IMR-90 (cell line): ENCODE results near the gene RBMS3. TPM values are rescaled to one million over a fixed set of nuclear protein-coding genes. Genes with fewer than 3 reads are reported as not detected.

Source experiments
- ATAC-seq: fragments of 200-7000 bp; cut with Tn5 transposase; 2 replicates; pipeline ENCODE4 v1.9.1; 2020; ENCODE audit warnings: low read depth, mild to moderate bottlenecking, moderate library complexity
- BruUV-seq: library from RNA; stranded (reverse); fragments of 400-500 nt; replicated peaks from 2 replicates; lab custom pipeline; 2021; lab: Mats Ljungman, UMichigan
- CTCF ChIA-PET: fragments of 300-600 bp; formaldehyde crosslinking; extraction: SDS; loops from one replicate; lab custom pipeline; 2021; ENCODE audit warnings: antibody characterized with exemption; lab: Yijun Ruan, JAX
- POLR2A ChIA-PET: fragments of 300-600 bp; sonication (Branson Sonifier 250); formaldehyde crosslinking; loops from one replicate; lab custom pipeline; 2022; ENCODE audit warnings: antibody characterized with exemption; ENCODE audit not compliant: unreplicated experiment; lab: Charles Lee
- DNase-seq: peaks from one replicate; pipeline ENCODE4 v3.0.0; 2013
- H2AFZ ChIP-seq: replicated peaks from 2 replicates; pipeline ENCODE3; 2013; ENCODE audit warnings: low read length, mild to moderate bottlenecking; ENCODE audit not compliant: poor library complexity
- H2AK5ac ChIP-seq: 2 replicates; pipeline ENCODE4 v1.6.1; 2013; ENCODE audit warnings: low read depth, low read length, inconsistent platforms
- H2AK9ac ChIP-seq: replicated peaks from 2 replicates; pipeline ENCODE3; 2013; ENCODE audit warnings: mild to moderate bottlenecking, low read depth, low read length, moderate library complexity; ENCODE audit not compliant: poor library complexity
- H2BK120ac ChIP-seq: 2 replicates; pipeline ENCODE4 v1.6.1; 2013; ENCODE audit warnings: low read depth, low read length, inconsistent platforms
- H2BK15ac ChIP-seq: 3 replicates; pipeline ENCODE4 v1.6.1; 2013; ENCODE audit warnings: low read depth, low read length, inconsistent platforms
- H2BK20ac ChIP-seq: 2 replicates; pipeline ENCODE4 v1.6.1; 2013; ENCODE audit warnings: low read depth, mild to moderate bottlenecking, inconsistent platforms, low read length, moderate library complexity
- H2BK5ac ChIP-seq: 2 replicates; pipeline ENCODE4 v1.6.1; 2013; ENCODE audit warnings: mild to moderate bottlenecking, low read depth, low read length, inconsistent platforms; ENCODE audit not compliant: poor library complexity, severe bottlenecking
- H3K14ac ChIP-seq: replicated peaks from 2 replicates; pipeline ENCODE4 v1.6.1; 2013; ENCODE audit warnings: low read depth, low read length, inconsistent platforms
- H3K18ac ChIP-seq: 2 replicates; pipeline ENCODE4 v1.6.1; 2013; ENCODE audit warnings: low read depth, low read length, control low read depth
- H3K23ac ChIP-seq: 2 replicates; pipeline ENCODE4 v1.6.1; 2013; ENCODE audit warnings: low read depth, low read length, inconsistent platforms
- H3K27ac ChIP-seq: 2 replicates; pipeline ENCODE4 v1.5.1; 2013; ENCODE audit warnings: mild to moderate bottlenecking, control low read depth, low read length; ENCODE audit not compliant: insufficient read depth
- H3K27me3 ChIP-seq: 2 replicates; pipeline ENCODE4 v1.6.1; 2013; ENCODE audit warnings: low read length; ENCODE audit not compliant: control insufficient read depth, insufficient read depth
- H3K36me3 ChIP-seq: 2 replicates; pipeline ENCODE4 v1.6.1; 2013; ENCODE audit warnings: low read length, mixed read lengths; ENCODE audit not compliant: control insufficient read depth, insufficient read depth
- H3K4ac ChIP-seq: 2 replicates; pipeline ENCODE4 v1.6.1; 2013; ENCODE audit warnings: low read depth, low read length, inconsistent platforms
- H3K4me1 ChIP-seq: 2 replicates; pipeline ENCODE4 v1.6.1; 2013; ENCODE audit warnings: low read length, mixed read lengths; ENCODE audit not compliant: control insufficient read depth, insufficient read depth
- H3K4me2 ChIP-seq: 2 replicates; pipeline ENCODE4 v1.6.1; 2013; ENCODE audit warnings: low read depth, mild to moderate bottlenecking, control low read depth, low read length, moderate library complexity
- H3K4me3 ChIP-seq: 2 replicates; pipeline ENCODE4 v1.5.1; 2013; ENCODE audit warnings: low read depth, mild to moderate bottlenecking, control low read depth, low read length, moderate library complexity; ENCODE audit not compliant: insufficient read depth
- H3K56ac ChIP-seq: 2 replicates; pipeline ENCODE4 v1.6.1; 2013; ENCODE audit warnings: low read length, inconsistent platforms; ENCODE audit not compliant: insufficient read depth; ENCODE audit errors: extremely low read depth
- H3K79me1 ChIP-seq, 2 experiments: 2 replicates each; pipeline ENCODE4 v1.6.1; 2013; ENCODE audit warnings: low read length in 2 of 2, inconsistent platforms in 1 of 2, low read depth in 1 of 2
- H3K9ac ChIP-seq: 2 replicates; pipeline ENCODE4 v1.6.1; 2013; ENCODE audit warnings: low read depth, low read length, control low read depth
- H3K9me1 ChIP-seq: 2 replicates; pipeline ENCODE4 v1.6.1; 2013; ENCODE audit warnings: low read length, inconsistent platforms; ENCODE audit not compliant: insufficient read depth
- H3K9me3 ChIP-seq: 2 replicates; pipeline ENCODE4 v1.6.1; 2013; ENCODE audit warnings: low read length; ENCODE audit not compliant: control insufficient read depth, insufficient read depth
- H4K20me1 ChIP-seq: 2 replicates; pipeline ENCODE4 v1.6.1; 2013; ENCODE audit warnings: low read length, inconsistent platforms; ENCODE audit not compliant: insufficient read depth
- H4K5ac ChIP-seq: 2 replicates; pipeline ENCODE4 v1.6.1; 2013; ENCODE audit warnings: mild to moderate bottlenecking, low read depth, low read length, control low read depth
- H4K8ac ChIP-seq, 2 experiments: 2 replicates each; pipeline ENCODE4 v1.6.1; 2013; ENCODE audit warnings: low read depth in 2 of 2, low read length in 2 of 2, control low read depth in 1 of 2, inconsistent platforms in 1 of 2
- H4K91ac ChIP-seq: 2 replicates; pipeline ENCODE4 v1.6.1; 2013; ENCODE audit warnings: low read depth, low read length, inconsistent platforms; ENCODE audit not compliant: insufficient read depth
- BHLHE40 ChIP-seq: fragments of 150-350 bp; IDR thresholded peaks from 2 replicates; pipeline ENCODE4 v1.6.1; 2016; ENCODE audit warnings: mild to moderate bottlenecking, low read depth, low read length
- FOS ChIP-seq: fragments of 150-350 bp; IDR thresholded peaks from 2 replicates; pipeline ENCODE4 v1.6.1; 2016; ENCODE audit warnings: low read depth, low read length
- NFE2L2 ChIP-seq: fragments of 150-350 bp; IDR thresholded peaks from 2 replicates; pipeline ENCODE4 v1.6.1; 2016; ENCODE audit warnings: low read depth, mild to moderate bottlenecking, low read length
- POLR2A ChIP-seq: IDR thresholded peaks from 2 replicates; pipeline ENCODE4 v1.6.1; 2012; ENCODE audit warnings: mild to moderate bottlenecking, low read depth, low read length
- RFX5 ChIP-seq: IDR thresholded peaks from 2 replicates; pipeline ENCODE4 v1.8.0; 2012; ENCODE audit warnings: low read depth, mild to moderate bottlenecking, low read length, moderate library complexity
- WGBS, 2 experiments: methylation state at CpG; one replicate each; pipeline versions ENCODE4 v1.1.5 to v1.1.7; 2013; ENCODE audit warnings: missing lambda C conversion rate in 2 of 2; ENCODE audit not compliant: insufficient read length in 1 of 2; ENCODE audit errors: extremely low coverage in 2 of 2; 5-methylcytosine and 5-hydroxymethylcytosine counted together
- dilution Hi-C: fragments of 300-500 bp; cut with HindIII; formaldehyde crosslinking; loops from one replicate; pipeline ENCODE4 v1.14.3; 2018; ENCODE audit warnings: low sequenced_read_pairs; ENCODE audit not compliant: unreplicated experiment
- in situ Hi-C: fragments of 300-500 bp; cut with MboI; formaldehyde crosslinking; loops from 3 replicates; pipeline ENCODE4 v1.14.3; 2019; ENCODE audit warnings: low sequenced_read_pairs, inconsistent platforms, mixed read lengths
- intact Hi-C: fragments of 100-400 bp; cut with micrococcal nuclease; formaldehyde crosslinking; loops from 2 replicates; pipeline ENCODE4 v1.10.0; 2022
- polyA plus RNA-seq, 3 experiments: library from polyadenylated mRNA; depleted of rRNA; stranded (reverse); fragments of >200 nt; gene quantifications; 2 replicates each; pipeline ENCODE4 v1.2.3, GENCODE V29; 2012; ENCODE audit warnings: low replicate concordance in 1 of 3
- total RNA-seq: library from RNA; depleted of rRNA; stranded (reverse); fragments of >200 nt; gene quantifications from 2 replicates; pipeline ENCODE4 v1.2.3, GENCODE V29; 2012

Gene RBMS3
- total and polyA plus RNA-seq, 2 of the 4 experiments (the other 2 are of a cell fraction) = 15.2 to 127 TPM

DNA sequence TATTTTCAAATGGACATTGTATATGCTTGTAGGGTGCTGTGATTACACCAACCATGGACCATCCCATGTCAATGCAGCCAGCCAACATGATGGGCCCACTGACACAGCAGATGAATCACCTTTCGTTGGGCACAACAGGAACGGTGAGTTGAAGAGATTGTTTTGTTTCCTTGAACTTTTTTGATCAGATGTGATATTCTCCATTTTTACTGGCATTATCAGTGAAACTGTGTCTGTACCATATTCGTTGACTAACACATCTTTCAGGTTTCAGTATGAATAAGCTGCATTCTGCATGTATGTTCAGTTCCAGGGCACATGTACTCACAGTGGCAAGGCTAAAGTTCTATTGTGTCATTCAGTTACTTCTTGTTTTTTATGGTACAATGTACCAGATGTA lies 655.2 kb downstream of the RBMS3 start:
- Histone ChIP-seq H3K4me3 (no peak overlapping the region), H3K79me1 (no peaks in the 10 kb centered on the region), H2AFZ (no peak overlapping the region), H3K9me3 (no peaks in the 10 kb centered on the region), H3K9me1 (peaks cover 4% of the 10 kb centered on the region), H4K91ac (no peak overlapping the region), H3K27me3 (no peaks in the 10 kb centered on the region), H2BK120ac (no peak overlapping the region), H2BK15ac (no peak overlapping the region), H3K27ac (no peak overlapping the region), H3K56ac (no peak overlapping the region), H3K14ac (0 out of 2 replicates have a peak overlapping the region, but pooled peaks have one; percentile 1), H2BK20ac (no peak overlapping the region), H3K18ac (no peak overlapping the region), H3K4ac (no peak overlapping the region), H3K9ac (no peak overlapping the region), H4K20me1 (no peaks in the 10 kb centered on the region), H3K36me3 (peaks cover 1% of the 10 kb centered on the region; the same call in 1 of the 2 replicates), H3K4me1 (peaks cover 3% of the 10 kb centered on the region; the same call in 1 of the 2 replicates), H3K4me2 (no peak overlapping the region), H4K5ac (no peak overlapping the region), H4K8ac (no peak overlapping the region), H2AK9ac (no peak overlapping the region), H2AK5ac (peak overlapping the region; percentile 84; the same call in 1 of the 2 replicates), H2BK5ac (no peak overlapping the region), H3K23ac (no peak overlapping the region)
- BruUV-seq = no TSS peak
- ATAC-seq (no peak), DNase-seq (no peak)
- CTCF ChIA-PET = no interaction called here
- POLR2A ChIA-PET = no interaction called here
- dilution Hi-C loops (no loop called here), intact Hi-C loops (no loop called here), in situ Hi-C loops (no loop called here)
- WGBS, 2 experiments = no CpG with 5 or more reads among the region's 3 CpGs
- no peak for TF ChIP-seq RFX5
- no peak for TF ChIP-seq NFE2L2
- no peak for TF ChIP-seq BHLHE40
- TF ChIP-seq POLR2A = no peak
- no peak for TF ChIP-seq FOS
